GM12873 (cell line): ENCODE results near the gene PDRG1.

ENCODE experiments used
- TF ChIP-seq, protein P1 (sequence below): IDR thresholded peaks from 2 replicates; pipeline ENCODE4 v1.5.1; 2012; ENCODE audit warnings: low read depth, mild to moderate bottlenecking, moderate library complexity, low read length, control low read depth; ENCODE audit not compliant: insufficient read depth; ENCODE audit errors: missing control alignments

PDRG1 gene

GRCh38 chr20:31916708-31917107, 35.1 kb downstream of the PDRG1 start:
- TF ChIP-seq, protein P1, sequence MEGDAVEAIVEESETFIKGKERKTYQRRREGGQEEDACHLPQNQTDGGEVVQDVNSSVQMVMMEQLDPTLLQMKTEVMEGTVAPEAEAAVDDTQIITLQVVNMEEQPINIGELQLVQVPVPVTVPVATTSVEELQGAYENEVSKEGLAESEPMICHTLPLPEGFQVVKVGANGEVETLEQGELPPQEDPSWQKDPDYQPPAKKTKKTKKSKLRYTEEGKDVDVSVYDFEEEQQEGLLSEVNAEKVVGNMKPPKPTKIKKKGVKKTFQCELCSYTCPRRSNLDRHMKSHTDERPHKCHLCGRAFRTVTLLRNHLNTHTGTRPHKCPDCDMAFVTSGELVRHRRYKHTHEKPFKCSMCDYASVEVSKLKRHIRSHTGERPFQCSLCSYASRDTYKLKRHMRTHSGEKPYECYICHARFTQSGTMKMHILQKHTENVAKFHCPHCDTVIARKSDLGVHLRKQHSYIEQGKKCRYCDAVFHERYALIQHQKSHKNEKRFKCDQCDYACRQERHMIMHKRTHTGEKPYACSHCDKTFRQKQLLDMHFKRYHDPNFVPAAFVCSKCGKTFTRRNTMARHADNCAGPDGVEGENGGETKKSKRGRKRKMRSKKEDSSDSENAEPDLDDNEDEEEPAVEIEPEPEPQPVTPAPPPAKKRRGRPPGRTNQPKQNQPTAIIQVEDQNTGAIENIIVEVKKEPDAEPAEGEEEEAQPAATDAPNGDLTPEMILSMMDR = no peak

DNA sequence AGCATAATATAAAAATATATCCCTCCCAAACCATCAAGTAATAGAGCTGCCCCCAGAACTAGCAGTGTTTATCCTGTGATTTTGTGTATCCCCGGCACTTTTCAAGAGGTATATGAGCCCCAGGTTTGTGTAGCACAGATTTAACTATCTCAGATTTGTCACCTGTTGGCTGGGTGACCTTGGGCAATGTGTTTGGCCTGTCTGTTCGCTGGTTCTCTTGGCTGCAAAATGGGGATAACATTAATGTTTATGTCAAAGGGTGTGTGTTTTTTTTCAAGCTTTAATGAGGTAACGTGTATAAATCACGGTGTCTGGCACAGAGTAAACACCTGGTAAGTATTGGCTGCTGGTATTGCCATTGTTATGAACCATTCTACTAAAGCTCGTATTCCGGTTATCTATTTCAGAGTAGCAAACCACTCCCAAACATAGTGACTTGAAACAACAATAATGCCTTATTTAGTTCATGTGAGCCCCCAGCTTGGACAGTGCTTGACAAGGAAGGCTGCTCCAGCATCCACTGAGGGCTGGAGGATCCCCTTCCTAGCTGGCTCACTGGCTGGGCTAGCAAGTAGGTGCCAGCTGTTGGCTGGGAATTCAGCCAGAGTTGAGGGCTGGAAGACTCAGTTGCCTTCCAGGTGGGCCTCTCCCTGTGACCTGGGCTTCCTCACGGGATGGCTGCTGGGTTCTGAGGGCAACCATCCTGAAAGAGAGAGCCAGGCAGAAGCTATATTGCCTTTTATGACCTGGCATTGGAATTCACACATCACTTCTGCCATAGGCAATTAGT, 36.2 kb downstream of the PDRG1 start:
- TF ChIP-seq, protein P1 = no peak

GRCh38 chr20:31914170-31914569, 37.7 kb downstream of the PDRG1 start:
- TF ChIP-seq, protein P1 = no peak

- TF ChIP-seq, protein P1 = no peak
These were observed 38.3 kb downstream of the PDRG1 start for GRCh38 chr20:31913431-31914157.

GRCh38 chr20:31910071-31910803, 41.6 kb downstream of the PDRG1 start:
- TF ChIP-seq, protein P1 = no peak

- TF ChIP-seq, protein P1 = no peak
These were observed 42.4 kb downstream of the PDRG1 start for GRCh38 chr20:31909253-31910070.
